WTC11 (cell line): Measurements from ENCODE around the gene SMIM5. TPM values are rescaled to one million over a fixed set of nuclear protein-coding genes. Genes with fewer than 3 reads are reported as not detected.

Experiments
- ATAC-seq: fragments of 200-7000 bp; cut with Tn5 transposase; 2 replicates; pipeline ENCODE4 v1.10.0; 2021; ENCODE audit warnings: mild to moderate bottlenecking, moderate library complexity
- CTCF ChIA-PET: fragments of 300-600 bp; sonication (Branson Sonifier 250); formaldehyde crosslinking; loops from one replicate; lab custom pipeline; 2021; ENCODE audit warnings: antibody characterized with exemption; lab: Charles Lee
- POLR2A ChIA-PET: fragments of 350-600 bp; sonication (Branson Sonifier 250); formaldehyde crosslinking; loops from one replicate; lab custom pipeline; 2021; ENCODE audit warnings: antibody characterized with exemption; lab: Charles Lee
- DNase-seq: peaks from one replicate; pipeline ENCODE4 v3.0.0; 2021; ENCODE audit warnings: low spot score
- H3K27ac Mint-ChIP-seq: 2 replicates; pipeline ENCODE4 v1.8.0; 2021; ENCODE audit warnings: mixed read lengths
- H3K27me3 Mint-ChIP-seq: 2 replicates; pipeline ENCODE4 v1.8.0; 2021; ENCODE audit warnings: low read depth, mild to moderate bottlenecking, moderate library complexity, mixed read lengths
- H3K36me3 Mint-ChIP-seq: 2 replicates; pipeline ENCODE4 v1.8.0; 2021; ENCODE audit warnings: mixed read lengths
- H3K4me1 Mint-ChIP-seq: 2 replicates; pipeline ENCODE4 v1.8.0; 2022; ENCODE audit warnings: mixed read lengths
- H3K4me3 Mint-ChIP-seq: 2 replicates; pipeline ENCODE4 v1.8.0; 2021; ENCODE audit warnings: mild to moderate bottlenecking, moderate library complexity, mixed read lengths
- H3K9me3 Mint-ChIP-seq: 2 replicates; pipeline ENCODE4 v1.8.0; 2021; ENCODE audit warnings: mixed read lengths
- FOXJ3 ChIP-seq: sonication (generic); formaldehyde crosslinking; IDR thresholded peaks from 2 replicates; pipeline ENCODE4 v1.9.0; 2021; ENCODE audit warnings: missing genetic modification reagents, mild to moderate bottlenecking, borderline replicate concordance
- GRHL2 ChIP-seq: fragments of 250-450 bp; sonication (Bioruptor Pico); IDR thresholded peaks from 2 replicates; pipeline ENCODE4 v1.8.0; 2022; ENCODE audit warnings: mild to moderate bottlenecking, moderate library complexity; ENCODE audit not compliant: insufficient replicate concordance, severe bottlenecking
- IRF2 ChIP-seq: sonication (generic); formaldehyde crosslinking; IDR thresholded peaks from 2 replicates; pipeline ENCODE4 v1.8.0; 2022; ENCODE audit warnings: low read depth, missing genetic modification reagents, borderline replicate concordance
- JUN ChIP-seq: sonication (generic); formaldehyde crosslinking; IDR thresholded peaks from 2 replicates; pipeline ENCODE4 v1.8.0; 2023; ENCODE audit warnings: mild to moderate bottlenecking, missing genetic modification reagents
- NR3C1 ChIP-seq: sonication (generic); formaldehyde crosslinking; conservative IDR thresholded peaks from 2 replicates; pipeline ENCODE4 v1.8.1; 2023; ENCODE audit warnings: low read depth, mild to moderate bottlenecking, missing genetic modification reagents
- OVOL2 ChIP-seq: fragments of 250-450 bp; sonication (Bioruptor Pico); IDR thresholded peaks from 2 replicates; pipeline ENCODE4 v1.9.0; 2021; ENCODE audit warnings: mild to moderate bottlenecking, borderline replicate concordance
- RELA ChIP-seq: sonication (generic); formaldehyde crosslinking; IDR thresholded peaks from 2 replicates; pipeline ENCODE4 v1.8.1; 2022; ENCODE audit warnings: missing genetic modification reagents, mild to moderate bottlenecking, borderline replicate concordance
- SP1 ChIP-seq: sonication (generic); formaldehyde crosslinking; conservative IDR thresholded peaks from 2 replicates; pipeline ENCODE4 v1.8.1; 2022; ENCODE audit warnings: missing genetic modification reagents
- TP53 ChIP-seq: sonication (generic); formaldehyde crosslinking; IDR thresholded peaks from 2 replicates; pipeline ENCODE4 v1.8.1; 2023; ENCODE audit warnings: mild to moderate bottlenecking, missing genetic modification reagents
- ZNF232 ChIP-seq: sonication (generic); formaldehyde crosslinking; IDR thresholded peaks from 2 replicates; pipeline ENCODE4 v1.8.0; 2022; ENCODE audit warnings: mild to moderate bottlenecking, missing genetic modification reagents
- ZNF263 ChIP-seq: sonication (generic); formaldehyde crosslinking; IDR thresholded peaks from 2 replicates; pipeline ENCODE4 v1.8.1; 2022; ENCODE audit warnings: low read depth, mild to moderate bottlenecking, moderate library complexity, missing genetic modification reagents
- total RNA-seq: library from RNA; stranded (reverse); gene quantifications from 3 replicates; pipeline ENCODE4 v1.2.3, GENCODE V29; 2021
- TF ChIP-seq, protein P1 (sequence below): sonication (generic); formaldehyde crosslinking; IDR thresholded peaks from 2 replicates; pipeline ENCODE4 v1.8.0; 2023; ENCODE audit warnings: missing genetic modification reagents
- TF ChIP-seq, protein P2 (sequence below): sonication (generic); formaldehyde crosslinking; IDR thresholded peaks from 2 replicates; pipeline ENCODE4 v1.8.1; 2023; ENCODE audit warnings: mild to moderate bottlenecking, moderate library complexity, missing genetic modification reagents
- TF ChIP-seq, protein P3 (sequence below): sonication (generic); formaldehyde crosslinking; IDR thresholded peaks from 2 replicates; pipeline ENCODE4 v1.8.0; 2023; ENCODE audit warnings: missing genetic modification reagents, mild to moderate bottlenecking, borderline replicate concordance
- TF ChIP-seq, protein P4 (sequence below): sonication (generic); formaldehyde crosslinking; IDR thresholded peaks from 2 replicates; pipeline ENCODE4 v1.8.1; 2022; ENCODE audit warnings: low read depth, mild to moderate bottlenecking, moderate library complexity, missing genetic modification reagents, borderline replicate concordance
- TF ChIP-seq, protein P5 (sequence below): fragments of 250-450 bp; sonication (Bioruptor Pico); IDR thresholded peaks from 2 replicates; pipeline ENCODE4 v1.8.0; 2021; ENCODE audit warnings: mild to moderate bottlenecking

The SMIM5 gene
- total RNA-seq, 1 experiment from 2014 or later, result not detected

DNA sequence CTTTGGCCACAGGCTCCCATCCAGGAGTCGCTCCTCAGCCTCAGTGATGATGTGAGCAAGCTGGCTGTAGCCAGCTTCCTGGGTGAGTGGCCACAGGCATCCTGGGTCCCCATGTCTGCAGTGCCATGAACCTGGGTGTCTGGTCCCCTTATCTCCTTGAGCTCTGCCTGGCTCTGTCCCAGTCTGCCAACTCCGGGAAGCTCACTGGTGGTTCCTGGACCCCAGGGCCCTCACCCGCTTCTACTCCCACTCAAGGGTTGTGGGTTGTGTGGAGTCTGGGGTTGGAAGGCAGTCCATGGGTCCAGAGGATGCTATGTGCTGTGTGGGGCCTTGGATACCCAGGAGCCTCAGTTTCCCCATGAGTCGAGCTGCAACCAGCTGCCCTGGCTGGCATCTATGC lies 11.7 kb upstream of the SMIM5 start:
- Mint-ChIP-seq H3K4me1 (no peaks in the 10 kb centered on the region), H3K27me3 (no peaks in the 10 kb centered on the region), H3K4me3 (no peak overlapping the region), H3K9me3 (no peaks in the 10 kb centered on the region), H3K27ac (no peak overlapping the region), H3K36me3 (no peaks in the 10 kb centered on the region)
- POLR2A ChIA-PET, result no interaction called here
- no peak for ATAC-seq
- TF ChIP-seq JUN (CRISPR knock-in tag) (no peak), RELA (CRISPR knock-in tag) (no peak), ZNF263 (no peak)
- TF ChIP-seq, protein P1, sequence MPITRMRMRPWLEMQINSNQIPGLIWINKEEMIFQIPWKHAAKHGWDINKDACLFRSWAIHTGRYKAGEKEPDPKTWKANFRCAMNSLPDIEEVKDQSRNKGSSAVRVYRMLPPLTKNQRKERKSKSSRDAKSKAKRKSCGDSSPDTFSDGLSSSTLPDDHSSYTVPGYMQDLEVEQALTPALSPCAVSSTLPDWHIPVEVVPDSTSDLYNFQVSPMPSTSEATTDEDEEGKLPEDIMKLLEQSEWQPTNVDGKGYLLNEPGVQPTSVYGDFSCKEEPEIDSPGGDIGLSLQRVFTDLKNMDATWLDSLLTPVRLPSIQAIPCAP (CRISPR knock-in tag), result no peak
- CTCF ChIA-PET, result interaction anchor here (1.0 to 19.0 kb wide), 6 partner anchors 9 to 132 kb away, joined by 3 to 304 read pairs (median 20); partner anchors contain the start of gene SMIM5
- DNase-seq, result no peak

DNA sequence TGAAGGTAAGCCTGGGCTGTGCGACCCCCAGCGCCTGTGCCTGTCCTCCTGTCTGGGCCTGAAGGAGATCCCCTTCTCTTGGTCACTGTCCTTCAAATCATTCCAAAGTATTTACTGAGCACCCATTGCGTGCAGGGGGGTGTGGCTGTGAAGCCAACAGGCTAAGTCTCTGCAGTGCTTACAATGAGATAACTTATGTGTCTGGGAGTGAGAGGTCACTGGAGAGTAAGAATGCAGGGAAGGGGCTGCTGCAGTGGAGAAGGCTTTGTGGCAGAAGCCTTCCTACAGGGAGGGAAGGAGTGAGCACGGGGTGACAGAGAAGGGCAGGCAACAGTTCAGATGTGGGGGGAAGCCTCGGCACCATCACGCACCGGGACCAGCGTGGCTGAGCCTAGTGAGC lies 11.2 kb upstream of the SMIM5 start:
- H3K9me3 Mint-ChIP-seq, result no peaks in the 10 kb centered on the region
- DNase-seq, result no peak
- H3K36me3 Mint-ChIP-seq, result no peaks in the 10 kb centered on the region
- TF ChIP-seq, protein P2, sequence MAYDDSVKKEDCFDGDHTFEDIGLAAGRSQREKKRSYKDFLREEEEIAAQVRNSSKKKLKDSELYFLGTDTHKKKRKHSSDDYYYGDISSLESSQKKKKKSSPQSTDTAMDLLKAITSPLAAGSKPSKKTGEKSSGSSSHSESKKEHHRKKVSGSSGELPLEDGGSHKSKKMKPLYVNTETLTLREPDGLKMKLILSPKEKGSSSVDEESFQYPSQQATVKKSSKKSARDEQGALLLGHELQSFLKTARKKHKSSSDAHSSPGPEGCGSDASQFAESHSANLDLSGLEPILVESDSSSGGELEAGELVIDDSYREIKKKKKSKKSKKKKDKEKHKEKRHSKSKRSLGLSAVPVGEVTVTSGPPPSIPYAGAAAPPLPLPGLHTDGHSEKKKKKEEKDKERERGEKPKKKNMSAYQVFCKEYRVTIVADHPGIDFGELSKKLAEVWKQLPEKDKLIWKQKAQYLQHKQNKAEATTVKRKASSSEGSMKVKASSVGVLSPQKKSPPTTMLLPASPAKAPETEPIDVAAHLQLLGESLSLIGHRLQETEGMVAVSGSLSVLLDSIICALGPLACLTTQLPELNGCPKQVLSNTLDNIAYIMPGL (CRISPR knock-in tag), result no peak
- TF ChIP-seq ZNF232, result no peak
- no peak for TF ChIP-seq SP1 (CRISPR knock-in tag)
- no peak for TF ChIP-seq FOXJ3 (CRISPR knock-in tag)
- TF ChIP-seq, protein P3, sequence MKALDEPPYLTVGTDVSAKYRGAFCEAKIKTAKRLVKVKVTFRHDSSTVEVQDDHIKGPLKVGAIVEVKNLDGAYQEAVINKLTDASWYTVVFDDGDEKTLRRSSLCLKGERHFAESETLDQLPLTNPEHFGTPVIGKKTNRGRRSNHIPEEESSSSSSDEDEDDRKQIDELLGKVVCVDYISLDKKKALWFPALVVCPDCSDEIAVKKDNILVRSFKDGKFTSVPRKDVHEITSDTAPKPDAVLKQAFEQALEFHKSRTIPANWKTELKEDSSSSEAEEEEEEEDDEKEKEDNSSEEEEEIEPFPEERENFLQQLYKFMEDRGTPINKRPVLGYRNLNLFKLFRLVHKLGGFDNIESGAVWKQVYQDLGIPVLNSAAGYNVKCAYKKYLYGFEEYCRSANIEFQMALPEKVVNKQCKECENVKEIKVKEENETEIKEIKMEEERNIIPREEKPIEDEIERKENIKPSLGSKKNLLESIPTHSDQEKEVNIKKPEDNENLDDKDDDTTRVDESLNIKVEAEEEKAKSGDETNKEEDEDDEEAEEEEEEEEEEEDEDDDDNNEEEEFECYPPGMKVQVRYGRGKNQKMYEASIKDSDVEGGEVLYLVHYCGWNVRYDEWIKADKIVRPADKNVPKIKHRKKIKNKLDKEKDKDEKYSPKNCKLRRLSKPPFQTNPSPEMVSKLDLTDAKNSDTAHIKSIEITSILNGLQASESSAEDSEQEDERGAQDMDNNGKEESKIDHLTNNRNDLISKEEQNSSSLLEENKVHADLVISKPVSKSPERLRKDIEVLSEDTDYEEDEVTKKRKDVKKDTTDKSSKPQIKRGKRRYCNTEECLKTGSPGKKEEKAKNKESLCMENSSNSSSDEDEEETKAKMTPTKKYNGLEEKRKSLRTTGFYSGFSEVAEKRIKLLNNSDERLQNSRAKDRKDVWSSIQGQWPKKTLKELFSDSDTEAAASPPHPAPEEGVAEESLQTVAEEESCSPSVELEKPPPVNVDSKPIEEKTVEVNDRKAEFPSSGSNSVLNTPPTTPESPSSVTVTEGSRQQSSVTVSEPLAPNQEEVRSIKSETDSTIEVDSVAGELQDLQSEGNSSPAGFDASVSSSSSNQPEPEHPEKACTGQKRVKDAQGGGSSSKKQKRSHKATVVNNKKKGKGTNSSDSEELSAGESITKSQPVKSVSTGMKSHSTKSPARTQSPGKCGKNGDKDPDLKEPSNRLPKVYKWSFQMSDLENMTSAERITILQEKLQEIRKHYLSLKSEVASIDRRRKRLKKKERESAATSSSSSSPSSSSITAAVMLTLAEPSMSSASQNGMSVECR (CRISPR knock-in tag), result no peak
- TF ChIP-seq, protein P4, sequence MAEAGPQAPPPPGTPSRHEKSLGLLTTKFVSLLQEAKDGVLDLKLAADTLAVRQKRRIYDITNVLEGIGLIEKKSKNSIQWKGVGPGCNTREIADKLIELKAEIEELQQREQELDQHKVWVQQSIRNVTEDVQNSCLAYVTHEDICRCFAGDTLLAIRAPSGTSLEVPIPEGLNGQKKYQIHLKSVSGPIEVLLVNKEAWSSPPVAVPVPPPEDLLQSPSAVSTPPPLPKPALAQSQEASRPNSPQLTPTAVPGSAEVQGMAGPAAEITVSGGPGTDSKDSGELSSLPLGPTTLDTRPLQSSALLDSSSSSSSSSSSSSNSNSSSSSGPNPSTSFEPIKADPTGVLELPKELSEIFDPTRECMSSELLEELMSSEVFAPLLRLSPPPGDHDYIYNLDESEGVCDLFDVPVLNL (CRISPR knock-in tag), result no peak
- TF ChIP-seq, protein P1 (CRISPR knock-in tag), result no peak
- TF ChIP-seq OVOL2 (CRISPR knock-in tag), result no peak
- TF ChIP-seq TP53 (CRISPR knock-in tag), result no peak
- no peak for TF ChIP-seq IRF2 (CRISPR knock-in tag)
- TF ChIP-seq GRHL2, result no peak
- no peak for TF ChIP-seq NR3C1 (CRISPR knock-in tag)
- TF ChIP-seq, protein P5, sequence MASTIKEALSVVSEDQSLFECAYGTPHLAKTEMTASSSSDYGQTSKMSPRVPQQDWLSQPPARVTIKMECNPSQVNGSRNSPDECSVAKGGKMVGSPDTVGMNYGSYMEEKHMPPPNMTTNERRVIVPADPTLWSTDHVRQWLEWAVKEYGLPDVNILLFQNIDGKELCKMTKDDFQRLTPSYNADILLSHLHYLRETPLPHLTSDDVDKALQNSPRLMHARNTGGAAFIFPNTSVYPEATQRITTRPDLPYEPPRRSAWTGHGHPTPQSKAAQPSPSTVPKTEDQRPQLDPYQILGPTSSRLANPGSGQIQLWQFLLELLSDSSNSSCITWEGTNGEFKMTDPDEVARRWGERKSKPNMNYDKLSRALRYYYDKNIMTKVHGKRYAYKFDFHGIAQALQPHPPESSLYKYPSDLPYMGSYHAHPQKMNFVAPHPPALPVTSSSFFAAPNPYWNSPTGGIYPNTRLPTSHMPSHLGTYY (CRISPR knock-in tag), result no peak
- TF ChIP-seq, all 79 proteins: peak for 0
- ATAC-seq, result no peak
- Mint-ChIP-seq H3K27me3 (no peaks in the 10 kb centered on the region), H3K4me3 (no peak overlapping the region), H3K4me1 (no peaks in the 10 kb centered on the region), H3K27ac (no peak overlapping the region)
- ChIA-PET POLR2A (no interaction called here), CTCF (interaction anchor here (1.5 to 19.0 kb wide), 4 partner anchors 13 to 127 kb away, joined by 3 to 304 read pairs (median 37); partner anchors contain the start of gene SMIM5)
